HG03457 (cell line): ENCODE results near the gene GYPC.
"Not testable (repeated sequence)": the region's sequence is repeated elsewhere in the genome, so short reads cannot be mapped to it uniquely, and the experiment has no call there.

ENCODE experiments used
- ATAC-seq: cut with Tn5 transposase; IDR thresholded peaks from one replicate; pipeline ENCODE4 v1.9.1; 2021; ENCODE audit warnings: moderate number of reproducible peaks; ENCODE audit not compliant: unreplicated experiment

GYPC gene

GRCh38 chr2:126665483-126665882 is 9.5 kb downstream of the GYPC start:
- ATAC-seq, result no peak

GRCh38 chr2:126668254-126668653 is 12.3 kb downstream of the GYPC start:
- no peak for ATAC-seq

GRCh38 chr2:126669772-126670171 is 13.8 kb downstream of the GYPC start:
- ATAC-seq, result no peak

GRCh38 chr2:126671488-126671887 is 15.5 kb downstream of the GYPC start:
- ATAC-seq, result no peak

- no peak for ATAC-seq
Measured at GRCh38 chr2:126672980-126673605, 17.1 kb downstream of the GYPC start.

GRCh38 chr2:126674075-126674744 is 18.3 kb downstream of the GYPC start:
- no peak for ATAC-seq

- ATAC-seq, result no peak
Measured at GRCh38 chr2:126675637-126676036, 19.7 kb downstream of the GYPC start.

- ATAC-seq, result no peak
Measured at GRCh38 chr2:126676221-126677175, 20.5 kb downstream of the GYPC start.

GRCh38 chr2:126677176-126677538 is 21.2 kb downstream of the GYPC start:
- ATAC-seq, result no peak

GRCh38 chr2:126678269-126679065 is 22.5 kb downstream of the GYPC start:
- no peak for ATAC-seq

- no peak for ATAC-seq
Measured at GRCh38 chr2:126679094-126679713, 23.2 kb downstream of the GYPC start.

GRCh38 chr2:126681505-126681904 is 25.5 kb downstream of the GYPC start:
- ATAC-seq, result no peak

- ATAC-seq, result no peak
Measured at GRCh38 chr2:126685629-126686028, 29.7 kb downstream of the GYPC start.

GRCh38 chr2:126686286-126686685 is 30.3 kb downstream of the GYPC start:
- no peak for ATAC-seq

GRCh38 chr2:126686841-126687485 is 31.0 kb downstream of the GYPC start:
- ATAC-seq, result no peak

- ATAC-seq, result no peak
Measured at GRCh38 chr2:126687503-126687902, 31.5 kb downstream of the GYPC start.

GRCh38 chr2:126688594-126688993 is 32.6 kb downstream of the GYPC start:
- not testable (repeated sequence) for ATAC-seq

GRCh38 chr2:126692241-126692640 is 36.3 kb downstream of the GYPC start:
- ATAC-seq, result not testable (repeated sequence)

GRCh38 chr2:126692934-126693592 is 37.1 kb downstream of the GYPC start:
- ATAC-seq, result not testable (repeated sequence)
